ENCODE data around the gene ASPM. TPM values are rescaled to one million over a fixed set of nuclear protein-coding genes. Genes with fewer than 3 reads are reported as not detected.

The ASPM gene
- total and polyA plus RNA-seq, 9 of the 15 experiments (the other 6 are each of a cell fraction or from before 2014, with no cell fraction given), result 22.7 to 84.4 (median 46.4) TPM

DNA sequence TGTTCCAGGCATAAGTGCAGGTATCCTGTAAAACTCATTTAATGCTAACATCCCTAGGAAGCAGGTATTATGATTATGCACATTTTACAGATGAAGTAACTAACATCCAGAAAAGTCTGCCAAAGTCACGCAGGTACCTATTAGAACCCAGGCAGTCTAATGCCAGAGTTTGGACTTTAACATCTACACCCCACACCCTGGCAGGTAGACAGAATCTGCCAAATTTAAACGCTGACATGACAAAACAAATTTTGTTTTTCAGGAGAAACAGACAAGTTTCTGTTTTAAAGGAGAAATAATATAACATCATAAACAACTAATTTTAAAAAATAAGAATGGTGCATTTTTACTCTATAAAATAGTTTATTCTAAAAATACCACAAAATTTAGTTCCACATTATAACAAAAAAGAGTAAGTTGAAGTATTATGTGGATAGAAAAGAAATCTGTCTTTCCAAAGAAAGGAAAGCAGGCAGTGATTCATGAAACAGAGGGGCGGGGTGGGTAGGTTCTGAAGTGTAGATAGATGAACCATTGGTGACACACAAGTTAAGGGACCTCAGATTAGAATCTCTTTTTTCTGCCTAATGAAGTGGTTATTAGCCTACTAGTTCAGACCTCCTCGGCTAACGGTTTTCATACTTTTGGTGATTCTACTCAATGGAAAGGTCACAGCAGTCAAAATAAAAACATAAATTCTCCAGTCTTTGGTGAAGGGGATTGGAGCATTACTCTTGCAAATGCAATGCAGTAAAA is 1.7 kb downstream of the ASPM start:
- FAIRE-seq (no peak), ATAC-seq (no peak), DNase-seq (ENCODE audit: extremely low read depth in 1 of 4, low spot score in 3 of 4) (peak; percentile 12 to 36 (median 21))
- no peaks in the 10 kb centered on the region for H3K27me3 ChIP-seq (ENCODE audit: control insufficient read depth in 2 of 2, insufficient read depth in 2 of 2, low read length in 2 of 2)
- no peaks in the 10 kb centered on the region for H3K9me1 ChIP-seq (ENCODE audit: control insufficient read depth, insufficient read depth, low read length)
- peaks cover 67% of the 10 kb centered on the region for H3K79me2 ChIP-seq (ENCODE audit: control insufficient read depth, insufficient read depth, low read length)
- H3K9ac ChIP-seq (ENCODE audit: insufficient read depth in 1 of 2, low read depth in 2 of 2, low read length in 2 of 2), result peak overlapping the region in 1 of 2 experiments; percentile 96; a peak in 3 of 4 replicates
- BruUV-seq (replicated peaks), result no TSS peak
- H3K4me1 ChIP-seq (replicated peaks in 1 of 2; ENCODE audit: control insufficient read depth in 2 of 2, insufficient read depth in 2 of 2, low read length in 2 of 2), result peaks cover 3% of the 10 kb centered on the region in 2 experiments; a peak in 4 of 5 replicates
- H3K9me3 ChIP-seq (replicated peaks; ENCODE audit: control insufficient read depth, insufficient read depth, low read depth, low read length), result no peaks in the 10 kb centered on the region; the same call in 1 of the 2 replicates
- intact Hi-C loops (cut with micrococcal nuclease), result no loop called here
- peak overlapping the region; percentile 94 for H3K4me2 ChIP-seq (ENCODE audit: insufficient read depth, low read length)
- 13% methylated on average over 5 of the region's 5 CpGs for WGBS (ENCODE audit: insufficient coverage, low coverage, missing lambda C conversion rate)
- ChIA-PET POLR2A (no interaction called here), CTCF (ENCODE audit: low intra/inter-chr PET ratio) (no interaction called here)
- in situ Hi-C loops (cut with MboI), result no loop called here
- no peak overlapping the region for H2AFZ ChIP-seq (ENCODE audit: low read depth, low read length)
- no peak overlapping the region for H3K27ac ChIP-seq (ENCODE audit: extremely low read depth, low read depth, low read length)
- no peaks in the 10 kb centered on the region; the same call in 1 of the 2 replicates for H4K20me1 ChIP-seq (replicated peaks; ENCODE audit: control insufficient read depth, insufficient read depth, low read length)
- H3K4me3 ChIP-seq, result peak overlapping the region; percentile 76
- peaks cover 46% of the 10 kb centered on the region for H3K36me3 ChIP-seq (ENCODE audit: control insufficient read depth, insufficient read depth, low read length)
- no peak for TF ChIP-seq ARID2 (IDR thresholded peaks at IDR 0.05)
- TF ChIP-seq BRF1 (IDR thresholded peaks at IDR 0.05; ENCODE audit: borderline replicate concordance, extremely low read depth, insufficient read length), result no peak
- no peak for TF ChIP-seq FIP1L1 (IDR thresholded peaks at IDR 0.05; ENCODE audit: low read depth, low read length, poor library complexity, severe bottlenecking)
- TF ChIP-seq SRSF9 (IDR thresholded peaks at IDR 0.05; ENCODE audit: borderline replicate concordance, low read depth, low read length), result no peak
- TF ChIP-seq RFX5 (IDR thresholded peaks at IDR 0.05; ENCODE audit: low read depth, low read length), result no peak
- TF ChIP-seq NFRKB (IDR thresholded peaks at IDR 0.05; ENCODE audit: low read depth), result no peak
- TF ChIP-seq ZNF57 (CRISPR knock-in tag; IDR thresholded peaks at IDR 0.05), result no peak
- TF ChIP-seq CTBP1 (IDR thresholded peaks at IDR 0.05; ENCODE audit: borderline replicate concordance), result no peak
- TF ChIP-seq, protein P1, sequence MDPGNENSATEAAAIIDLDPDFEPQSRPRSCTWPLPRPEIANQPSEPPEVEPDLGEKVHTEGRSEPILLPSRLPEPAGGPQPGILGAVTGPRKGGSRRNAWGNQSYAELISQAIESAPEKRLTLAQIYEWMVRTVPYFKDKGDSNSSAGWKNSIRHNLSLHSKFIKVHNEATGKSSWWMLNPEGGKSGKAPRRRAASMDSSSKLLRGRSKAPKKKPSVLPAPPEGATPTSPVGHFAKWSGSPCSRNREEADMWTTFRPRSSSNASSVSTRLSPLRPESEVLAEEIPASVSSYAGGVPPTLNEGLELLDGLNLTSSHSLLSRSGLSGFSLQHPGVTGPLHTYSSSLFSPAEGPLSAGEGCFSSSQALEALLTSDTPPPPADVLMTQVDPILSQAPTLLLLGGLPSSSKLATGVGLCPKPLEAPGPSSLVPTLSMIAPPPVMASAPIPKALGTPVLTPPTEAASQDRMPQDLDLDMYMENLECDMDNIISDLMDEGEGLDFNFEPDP (CRISPR knock-in tag; IDR thresholded peaks at IDR 0.05), result no peak
- peak; percentile 85 for TF ChIP-seq MAFG (tag; conservative IDR thresholded peaks at IDR 0.05)
- TF ChIP-seq ZKSCAN1 (IDR thresholded peaks at IDR 0.05; ENCODE audit: low read depth, low read length), result no peak
- TF ChIP-seq JUN (IDR thresholded peaks at IDR 0.05; ENCODE audit: borderline replicate concordance, low read depth, low read length), result no peak
- TF ChIP-seq JUN (CRISPR knock-in tag; IDR thresholded peaks at IDR 0.05; ENCODE audit: borderline replicate concordance), result no peak
- TF ChIP-seq, protein P2, sequence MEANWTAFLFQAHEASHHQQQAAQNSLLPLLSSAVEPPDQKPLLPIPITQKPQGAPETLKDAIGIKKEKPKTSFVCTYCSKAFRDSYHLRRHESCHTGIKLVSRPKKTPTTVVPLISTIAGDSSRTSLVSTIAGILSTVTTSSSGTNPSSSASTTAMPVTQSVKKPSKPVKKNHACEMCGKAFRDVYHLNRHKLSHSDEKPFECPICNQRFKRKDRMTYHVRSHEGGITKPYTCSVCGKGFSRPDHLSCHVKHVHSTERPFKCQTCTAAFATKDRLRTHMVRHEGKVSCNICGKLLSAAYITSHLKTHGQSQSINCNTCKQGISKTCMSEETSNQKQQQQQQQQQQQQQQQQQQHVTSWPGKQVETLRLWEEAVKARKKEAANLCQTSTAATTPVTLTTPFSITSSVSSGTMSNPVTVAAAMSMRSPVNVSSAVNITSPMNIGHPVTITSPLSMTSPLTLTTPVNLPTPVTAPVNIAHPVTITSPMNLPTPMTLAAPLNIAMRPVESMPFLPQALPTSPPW (CRISPR knock-in tag; IDR thresholded peaks at IDR 0.05), result 0 out of 2 replicates have a peak, but pooled peaks have one; percentile 23
- TF ChIP-seq, protein P3, sequence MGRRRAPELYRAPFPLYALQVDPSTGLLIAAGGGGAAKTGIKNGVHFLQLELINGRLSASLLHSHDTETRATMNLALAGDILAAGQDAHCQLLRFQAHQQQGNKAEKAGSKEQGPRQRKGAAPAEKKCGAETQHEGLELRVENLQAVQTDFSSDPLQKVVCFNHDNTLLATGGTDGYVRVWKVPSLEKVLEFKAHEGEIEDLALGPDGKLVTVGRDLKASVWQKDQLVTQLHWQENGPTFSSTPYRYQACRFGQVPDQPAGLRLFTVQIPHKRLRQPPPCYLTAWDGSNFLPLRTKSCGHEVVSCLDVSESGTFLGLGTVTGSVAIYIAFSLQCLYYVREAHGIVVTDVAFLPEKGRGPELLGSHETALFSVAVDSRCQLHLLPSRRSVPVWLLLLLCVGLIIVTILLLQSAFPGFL (CRISPR knock-in tag; IDR thresholded peaks at IDR 0.05), result no peak
- no peak for TF ChIP-seq NR1H2 (CRISPR knock-in tag; IDR thresholded peaks at IDR 0.05)
- TF ChIP-seq, protein P4, sequence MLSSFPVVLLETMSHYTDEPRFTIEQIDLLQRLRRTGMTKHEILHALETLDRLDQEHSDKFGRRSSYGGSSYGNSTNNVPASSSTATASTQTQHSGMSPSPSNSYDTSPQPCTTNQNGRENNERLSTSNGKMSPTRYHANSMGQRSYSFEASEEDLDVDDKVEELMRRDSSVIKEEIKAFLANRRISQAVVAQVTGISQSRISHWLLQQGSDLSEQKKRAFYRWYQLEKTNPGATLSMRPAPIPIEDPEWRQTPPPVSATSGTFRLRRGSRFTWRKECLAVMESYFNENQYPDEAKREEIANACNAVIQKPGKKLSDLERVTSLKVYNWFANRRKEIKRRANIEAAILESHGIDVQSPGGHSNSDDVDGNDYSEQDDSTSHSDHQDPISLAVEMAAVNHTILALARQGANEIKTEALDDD (IDR thresholded peaks at IDR 0.05), result peak; percentile 94
- no peak for TF ChIP-seq TFAM (CRISPR knock-in tag; conservative IDR thresholded peaks at IDR 0.05)
